Activated CD8-positive, alpha-beta T cell treated with anti-CD3 and anti-CD28 coated beads for 36 hours (primary cell): ENCODE measurements around the gene LPIN2. TPM values are rescaled to one million over a fixed set of nuclear protein-coding genes. Genes with fewer than 3 reads are reported as not detected.

ENCODE experiments used
- ATAC-seq: fragments of 200-7000 bp; cut with Tn5 transposase; one replicate; pipeline ENCODE4 v1.10.0; 2021; ENCODE audit warnings: mild to moderate bottlenecking, moderate library complexity
- CTCF ChIA-PET: fragments of 350-600 bp; sonication (Branson Sonifier 250); formaldehyde crosslinking; loops from one replicate; lab custom pipeline; 2021; ENCODE audit warnings: antibody characterized with exemption; lab: Charles Lee
- POLR2A ChIA-PET: fragments of 350-600 bp; sonication (Branson Sonifier 250); formaldehyde crosslinking; loops from one replicate; lab custom pipeline; 2021; ENCODE audit warnings: antibody characterized with exemption; lab: Charles Lee
- DNase-seq: peaks from one replicate; pipeline ENCODE4 v3.0.0-alpha.2; 2020
- H3K27ac Mint-ChIP-seq: one replicate; pipeline ENCODE4 v1.8.0; 2021; ENCODE audit warnings: mild to moderate bottlenecking, mixed read lengths
- H3K27me3 Mint-ChIP-seq: one replicate; pipeline ENCODE4 v1.8.0; 2021; ENCODE audit warnings: mixed read lengths
- H3K36me3 Mint-ChIP-seq: one replicate; pipeline ENCODE4 v1.8.0; 2021; ENCODE audit warnings: low read depth, mixed read lengths
- H3K4me1 Mint-ChIP-seq: one replicate; pipeline ENCODE4 v1.8.0; 2021; ENCODE audit warnings: low read depth, mixed read lengths
- H3K4me3 Mint-ChIP-seq: one replicate; pipeline ENCODE4 v1.8.0; 2021; ENCODE audit warnings: mild to moderate bottlenecking, moderate library complexity, mixed read lengths
- H3K9me3 Mint-ChIP-seq: one replicate; pipeline ENCODE4 v1.8.0; 2021; ENCODE audit warnings: mixed read lengths
- intact Hi-C: fragments of 100-400 bp; cut with micrococcal nuclease; formaldehyde crosslinking; loops from one replicate; pipeline ENCODE4 v1.10.0; 2022
- total RNA-seq, 2 experiments: library from RNA; stranded (reverse); gene quantifications; one replicate each; pipeline ENCODE4 v1.2.3, GENCODE V29; 2021
- TF ChIP-seq, protein P1 (sequence below): fragments of 200-600 bp; IDR thresholded peaks from one replicate; pipeline ENCODE4 v1.8.0; 2022; ENCODE audit warnings: antibody characterized with exemption, mild to moderate bottlenecking

Gene LPIN2
- total RNA-seq, 2 experiments from 2014 or later = 95.5 to 95.7 TPM

DNA sequence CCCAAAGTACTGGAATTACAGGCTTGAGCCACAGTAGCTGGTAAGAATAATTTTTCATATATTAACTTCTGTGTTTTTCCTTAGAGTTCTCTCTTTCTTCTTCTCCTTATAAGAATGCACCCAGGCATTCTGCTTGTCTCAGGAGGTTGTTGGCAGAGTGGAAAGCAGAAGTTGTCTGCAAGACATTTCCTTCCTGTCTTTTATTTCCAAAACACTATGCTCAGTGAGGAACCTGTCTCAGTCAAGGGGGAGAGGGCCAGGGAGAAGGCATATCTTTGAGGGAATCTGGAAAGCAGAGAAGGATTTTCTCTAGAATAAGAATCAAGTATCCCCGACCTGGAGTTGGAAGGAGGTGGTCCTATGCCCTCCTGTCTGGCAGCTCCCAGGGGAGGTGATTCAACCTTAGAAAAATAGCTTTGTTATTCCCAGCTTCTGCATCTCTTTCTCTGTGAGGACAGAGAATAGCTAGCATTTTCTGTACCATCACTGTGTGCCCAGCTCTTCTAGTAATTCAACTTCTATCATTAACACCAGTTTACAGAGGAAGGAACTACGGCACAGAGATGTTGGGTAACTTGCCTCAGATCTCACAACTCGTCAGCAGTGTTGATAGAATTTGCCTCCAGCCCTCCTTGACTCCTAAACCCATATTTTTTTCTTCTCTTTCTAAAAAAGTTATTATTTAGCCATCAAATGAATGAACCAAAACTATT lies 3.8 kb upstream of the LPIN2 start:
- H3K27me3 Mint-ChIP-seq = no peaks in the 10 kb centered on the region
- H3K4me3 Mint-ChIP-seq = no peak overlapping the region
- H3K9me3 Mint-ChIP-seq = no peaks in the 10 kb centered on the region
- H3K4me1 Mint-ChIP-seq = peaks cover 36% of the 10 kb centered on the region
- no peak overlapping the region for H3K27ac Mint-ChIP-seq
- peaks cover 6% of the 10 kb centered on the region for H3K36me3 Mint-ChIP-seq
- DNase-seq = no peak
- intact Hi-C loops = no loop called here
- ChIA-PET CTCF (interaction anchor here (1.2 to 2.8 kb wide), 6 partner anchors 22 to 78 kb away, joined by 3 to 15 read pairs (median 6); no protein-coding TSS in a partner anchor), POLR2A (interaction anchor here (0.6 kb wide), 2 partner anchors 20 to 96 kb away, joined by 3 read pairs; no protein-coding TSS in a partner anchor)
- TF ChIP-seq, protein P1, sequence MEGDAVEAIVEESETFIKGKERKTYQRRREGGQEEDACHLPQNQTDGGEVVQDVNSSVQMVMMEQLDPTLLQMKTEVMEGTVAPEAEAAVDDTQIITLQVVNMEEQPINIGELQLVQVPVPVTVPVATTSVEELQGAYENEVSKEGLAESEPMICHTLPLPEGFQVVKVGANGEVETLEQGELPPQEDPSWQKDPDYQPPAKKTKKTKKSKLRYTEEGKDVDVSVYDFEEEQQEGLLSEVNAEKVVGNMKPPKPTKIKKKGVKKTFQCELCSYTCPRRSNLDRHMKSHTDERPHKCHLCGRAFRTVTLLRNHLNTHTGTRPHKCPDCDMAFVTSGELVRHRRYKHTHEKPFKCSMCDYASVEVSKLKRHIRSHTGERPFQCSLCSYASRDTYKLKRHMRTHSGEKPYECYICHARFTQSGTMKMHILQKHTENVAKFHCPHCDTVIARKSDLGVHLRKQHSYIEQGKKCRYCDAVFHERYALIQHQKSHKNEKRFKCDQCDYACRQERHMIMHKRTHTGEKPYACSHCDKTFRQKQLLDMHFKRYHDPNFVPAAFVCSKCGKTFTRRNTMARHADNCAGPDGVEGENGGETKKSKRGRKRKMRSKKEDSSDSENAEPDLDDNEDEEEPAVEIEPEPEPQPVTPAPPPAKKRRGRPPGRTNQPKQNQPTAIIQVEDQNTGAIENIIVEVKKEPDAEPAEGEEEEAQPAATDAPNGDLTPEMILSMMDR = no peak
- no peak for ATAC-seq

- Mint-ChIP-seq H3K4me3 (no peak overlapping the region), H3K4me1 (peaks cover 44% of the 10 kb centered on the region), H3K27ac (peak overlapping the region; percentile 65), H3K9me3 (no peaks in the 10 kb centered on the region), H3K36me3 (peaks cover 15% of the 10 kb centered on the region), H3K27me3 (no peaks in the 10 kb centered on the region)
- TF ChIP-seq, protein P1 = no peak
- intact Hi-C loops = no loop called here
- ATAC-seq (no peak), DNase-seq (no peak)
- POLR2A ChIA-PET = interaction anchor here (0.6 to 1.2 kb wide), 2 partner anchors 12 to 250 kb away, joined by 3 read pairs; no protein-coding TSS in a partner anchor
- CTCF ChIA-PET = interaction anchor here (1.2 to 2.8 kb wide), 7 partner anchors 21 to 79 kb away, joined by 3 to 15 read pairs (median 5); no protein-coding TSS in a partner anchor
These were observed 2.9 kb upstream of the LPIN2 start for GRCh38 chr18:3015851-3016250.

DNA sequence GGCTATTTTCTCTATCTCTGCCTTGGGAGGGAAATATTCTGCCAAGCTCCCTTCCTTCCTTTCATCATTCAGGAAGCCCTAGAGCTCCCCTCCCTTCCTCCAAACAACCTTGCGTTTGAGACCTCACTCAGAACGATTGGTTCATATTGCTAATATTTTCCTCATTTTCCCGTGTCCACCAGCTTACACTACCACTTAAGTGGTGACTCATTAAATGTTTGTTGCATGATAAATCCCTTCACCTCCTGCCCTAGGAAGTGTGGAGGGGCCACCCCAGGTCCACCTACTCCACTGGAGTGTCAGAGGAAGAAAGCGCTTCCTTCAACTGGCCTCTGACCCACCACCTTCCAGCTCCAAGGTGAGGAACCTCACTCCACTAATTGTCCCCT lies 2.3 kb upstream of the LPIN2 start:
- Mint-ChIP-seq H3K4me1 (peaks cover 50% of the 10 kb centered on the region), H3K4me3 (peak overlapping the region; percentile 0)
- no peak for ATAC-seq

GRCh38 chr18:3014503-3015203 lies 1.7 kb upstream of the LPIN2 start:
- H3K27me3 Mint-ChIP-seq = no peaks in the 10 kb centered on the region
- intact Hi-C loops = loop anchor here (5.0 kb wide), 1 partner anchor 48 kb away; no protein-coding TSS in a partner anchor
- ChIA-PET POLR2A (interaction anchor here (0.6 to 1.2 kb wide), 2 partner anchors 13 to 230 kb away, joined by 3 to 5 read pairs; no protein-coding TSS in a partner anchor), CTCF (interaction anchor here (1.2 to 2.8 kb wide), 4 partner anchors 20 to 49 kb away, joined by 3 to 15 read pairs (median 7); no protein-coding TSS in a partner anchor)
- no peak overlapping the region for H3K4me3 Mint-ChIP-seq
- H3K9me3 Mint-ChIP-seq = no peaks in the 10 kb centered on the region
- ATAC-seq (no peak), DNase-seq (no peak)
- peak overlapping the region; percentile 65 for H3K27ac Mint-ChIP-seq
- peaks cover 56% of the 10 kb centered on the region for H3K4me1 Mint-ChIP-seq
- peaks cover 27% of the 10 kb centered on the region for H3K36me3 Mint-ChIP-seq
- TF ChIP-seq, protein P1 = no peak

More for the DNA sequence above, 2.3 kb upstream of the LPIN2 start:
- ChIA-PET CTCF (interaction anchor here (1.2 to 2.8 kb wide), 6 partner anchors 20 to 80 kb away, joined by 3 to 15 read pairs (median 6); no protein-coding TSS in a partner anchor), POLR2A (interaction anchor here (0.6 to 1.2 kb wide), 3 partner anchors 13 to 250 kb away, joined by 3 to 5 read pairs (median 3); no protein-coding TSS in a partner anchor)
- TF ChIP-seq, protein P1 = no peak
- no peak for DNase-seq
- Mint-ChIP-seq H3K36me3 (peaks cover 22% of the 10 kb centered on the region), H3K27ac (peak overlapping the region; percentile 65), H3K9me3 (no peaks in the 10 kb centered on the region), H3K27me3 (no peaks in the 10 kb centered on the region)
- intact Hi-C loops = no loop called here
